IPS DF 4.7 (cell line): ENCODE data around the gene ATG14.
"Not testable (repeated sequence)": the region's sequence is repeated elsewhere in the genome, so short reads cannot be mapped to it uniquely, and the experiment has no call there.

Source experiments
- DNase-seq: peaks from one replicate; pipeline ENCODE4 v3.0.0-alpha.2; 2013; ENCODE audit warnings: low spot score; ENCODE audit errors: extremely low read depth

The ATG14 gene, protein sequence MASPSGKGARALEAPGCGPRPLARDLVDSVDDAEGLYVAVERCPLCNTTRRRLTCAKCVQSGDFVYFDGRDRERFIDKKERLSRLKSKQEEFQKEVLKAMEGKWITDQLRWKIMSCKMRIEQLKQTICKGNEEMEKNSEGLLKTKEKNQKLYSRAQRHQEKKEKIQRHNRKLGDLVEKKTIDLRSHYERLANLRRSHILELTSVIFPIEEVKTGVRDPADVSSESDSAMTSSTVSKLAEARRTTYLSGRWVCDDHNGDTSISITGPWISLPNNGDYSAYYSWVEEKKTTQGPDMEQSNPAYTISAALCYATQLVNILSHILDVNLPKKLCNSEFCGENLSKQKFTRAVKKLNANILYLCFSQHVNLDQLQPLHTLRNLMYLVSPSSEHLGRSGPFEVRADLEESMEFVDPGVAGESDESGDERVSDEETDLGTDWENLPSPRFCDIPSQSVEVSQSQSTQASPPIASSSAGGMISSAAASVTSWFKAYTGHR

DNA sequence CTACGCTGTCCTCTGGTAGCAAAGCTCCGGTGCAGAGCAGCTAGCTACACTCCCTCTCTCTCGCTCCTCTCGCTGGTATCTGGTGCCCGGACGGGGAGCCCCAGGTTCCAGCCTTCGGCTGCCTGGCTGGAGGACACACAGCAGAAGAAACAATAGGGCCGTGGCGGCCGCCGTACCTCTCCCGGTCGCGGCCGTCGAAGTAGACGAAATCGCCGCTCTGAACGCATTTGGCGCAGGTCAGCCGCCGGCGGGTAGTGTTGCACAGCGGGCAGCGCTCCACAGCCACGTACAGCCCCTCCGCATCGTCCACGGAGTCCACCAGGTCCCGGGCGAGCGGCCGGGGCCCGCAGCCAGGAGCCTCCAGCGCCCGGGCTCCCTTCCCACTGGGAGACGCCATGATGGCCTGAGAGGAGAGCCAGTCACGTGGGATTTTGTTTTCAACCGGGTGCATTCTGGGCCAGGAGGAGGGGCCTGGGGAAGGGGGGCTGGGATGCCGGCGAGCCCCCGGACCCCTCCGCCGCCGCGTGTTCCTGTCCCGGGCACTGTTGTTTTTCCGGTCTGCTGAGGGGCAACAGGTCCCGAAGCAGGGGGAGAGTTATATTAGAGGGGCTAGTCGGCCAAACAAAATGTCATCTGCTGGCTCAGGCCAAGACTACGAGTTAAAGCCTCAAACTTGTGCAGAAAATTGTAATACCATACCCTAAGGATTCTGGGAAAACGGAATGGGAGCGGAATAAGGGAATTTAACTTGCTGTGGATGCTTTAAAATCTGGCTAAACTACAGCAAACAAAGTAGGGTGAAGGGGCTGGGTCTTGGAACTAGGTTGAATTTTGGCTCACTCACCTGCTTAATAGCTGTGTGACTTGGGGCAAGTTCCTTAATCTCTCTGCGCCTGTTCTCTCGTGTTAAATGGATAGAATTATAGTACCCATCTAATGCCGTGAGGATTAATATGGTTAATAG lies at the start of gene ATG14:
Gene ATG14 (minus strand): TSS at position 405 of the 964 bp plus-strand sequence. CDS start 8 bp downstream, at position 397.
- DNase-seq: no peak

DNA sequence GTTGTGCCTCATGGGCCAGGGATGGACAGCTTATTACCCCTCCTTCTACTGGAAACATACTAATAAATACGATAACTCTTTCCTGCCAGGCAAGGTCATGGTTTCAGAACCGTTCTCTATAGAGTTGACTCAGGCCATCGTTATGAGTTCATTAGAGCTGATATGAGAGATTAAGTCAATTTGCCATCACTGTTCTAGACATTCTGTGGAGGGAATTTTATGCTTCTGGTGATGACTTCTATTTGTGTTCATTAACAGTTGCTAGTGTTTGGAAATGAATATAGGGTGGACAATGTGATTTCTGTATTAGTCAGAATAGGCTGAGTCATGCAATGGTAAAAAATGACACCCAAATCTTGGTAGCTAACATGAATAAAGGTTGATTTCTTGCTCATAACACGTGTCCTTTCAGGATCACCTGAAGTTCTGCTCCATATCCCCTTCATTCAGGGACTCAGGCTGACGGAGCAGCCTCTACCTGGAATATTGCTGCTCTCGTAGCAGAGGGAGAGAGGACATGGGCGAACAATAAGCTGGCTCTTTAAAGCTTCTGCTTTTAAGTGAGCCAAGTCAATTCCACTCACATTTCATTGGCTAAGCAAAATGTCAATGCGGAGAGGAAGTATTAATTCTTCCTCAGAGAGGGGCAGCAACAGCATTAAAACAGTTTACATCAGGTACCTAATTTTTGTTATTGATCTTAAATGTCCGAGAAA lies 47.3 kb upstream of the ATG14 start:
- no peak for DNase-seq

DNA sequence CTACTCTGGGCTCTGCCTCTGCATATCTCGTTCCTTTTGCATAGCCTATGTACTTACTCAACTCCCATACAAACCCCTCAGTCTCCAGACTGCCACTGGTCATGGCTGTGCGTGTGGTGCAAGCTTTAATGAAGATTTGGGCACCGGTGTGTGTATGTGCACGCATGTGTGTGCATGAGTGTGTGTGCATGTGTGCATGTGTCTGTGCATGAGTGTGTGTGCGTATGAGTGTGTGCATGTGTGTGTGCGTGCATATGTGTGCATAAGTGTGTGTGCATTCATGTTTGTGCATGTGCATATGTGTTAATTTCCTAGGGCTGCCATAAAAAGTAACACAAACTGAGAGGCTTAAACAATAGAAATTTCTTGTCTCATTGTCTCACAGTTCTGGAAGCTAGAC lies 45.9 kb upstream of the ATG14 start:
- DNase-seq: no peak

DNA sequence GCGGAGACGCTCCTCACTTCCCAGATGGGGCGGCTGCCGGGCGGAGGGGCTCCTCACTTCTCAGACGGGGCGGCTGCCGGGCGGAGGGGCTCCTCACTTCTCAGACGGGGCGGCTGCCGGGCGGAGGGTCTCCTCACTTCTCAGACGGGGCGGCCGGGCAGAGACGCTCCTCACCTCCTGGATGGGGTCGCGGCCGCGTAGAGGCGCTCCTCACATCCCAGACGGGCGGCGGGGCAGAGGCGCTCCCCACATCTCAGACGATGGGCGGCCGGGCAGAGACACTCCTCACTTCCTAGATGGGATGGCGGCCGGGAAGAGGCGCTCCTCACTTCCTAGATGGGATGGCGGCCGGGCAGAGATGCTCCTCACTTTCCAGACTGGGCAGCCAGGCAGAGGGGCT lies 44.8 kb upstream of the ATG14 start:
- DNase-seq: not testable (repeated sequence)

DNA sequence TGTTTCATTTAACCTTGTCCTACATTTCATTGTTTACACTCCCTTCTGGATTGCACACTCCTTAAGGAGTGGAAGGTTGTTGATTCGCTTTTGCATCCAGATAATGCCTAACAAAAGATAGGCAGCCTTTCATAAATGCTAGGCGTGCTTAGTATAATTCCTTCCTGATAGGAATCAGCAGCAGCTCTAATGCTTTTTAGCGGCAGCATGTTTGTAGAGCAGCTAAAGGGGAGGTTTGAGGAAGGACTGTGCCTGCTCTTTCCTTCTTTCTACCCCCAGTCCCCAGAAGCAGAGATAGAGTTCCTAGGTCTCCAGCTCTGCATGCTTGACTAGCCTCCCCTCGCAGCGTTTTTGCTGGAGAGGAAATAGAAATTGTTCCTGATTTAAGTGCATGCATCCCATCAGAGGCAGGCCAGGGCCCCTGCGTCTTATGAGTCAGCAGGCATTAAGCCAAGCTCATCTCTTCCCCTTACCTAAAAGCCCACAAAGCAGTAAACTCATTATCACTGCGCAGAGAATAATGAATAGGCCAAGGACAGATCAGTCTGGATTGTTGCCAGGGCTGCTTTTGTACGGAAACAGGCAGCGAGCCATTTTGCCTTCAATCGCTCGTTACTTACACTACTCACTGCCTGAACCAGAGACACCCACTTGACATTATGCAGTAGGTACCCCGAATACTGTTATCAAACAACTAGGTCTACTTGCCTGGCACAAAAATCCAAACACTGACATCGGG lies 42.8 kb upstream of the ATG14 start:
- no peak for DNase-seq

DNA sequence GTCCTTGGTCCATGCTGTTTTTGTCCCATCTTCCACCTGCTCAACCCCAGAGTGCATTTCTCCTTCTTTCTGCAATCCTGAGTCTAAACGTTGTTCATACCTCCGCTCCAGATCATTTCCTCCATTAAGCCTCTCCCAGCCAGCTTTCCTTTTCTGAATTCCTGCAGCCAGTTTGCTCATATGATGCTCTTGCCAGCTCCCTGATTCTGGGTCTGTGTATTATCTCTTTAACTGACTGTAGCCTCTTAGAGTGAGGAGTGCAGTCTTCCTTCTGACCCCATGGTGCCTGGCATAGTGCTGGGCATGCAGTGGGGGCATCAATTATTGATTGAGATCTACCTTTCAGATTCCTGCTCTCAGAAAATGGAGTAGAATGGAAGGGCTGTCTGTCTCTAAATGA lies 40.3 kb upstream of the ATG14 start:
- DNase-seq: no peak

DNA sequence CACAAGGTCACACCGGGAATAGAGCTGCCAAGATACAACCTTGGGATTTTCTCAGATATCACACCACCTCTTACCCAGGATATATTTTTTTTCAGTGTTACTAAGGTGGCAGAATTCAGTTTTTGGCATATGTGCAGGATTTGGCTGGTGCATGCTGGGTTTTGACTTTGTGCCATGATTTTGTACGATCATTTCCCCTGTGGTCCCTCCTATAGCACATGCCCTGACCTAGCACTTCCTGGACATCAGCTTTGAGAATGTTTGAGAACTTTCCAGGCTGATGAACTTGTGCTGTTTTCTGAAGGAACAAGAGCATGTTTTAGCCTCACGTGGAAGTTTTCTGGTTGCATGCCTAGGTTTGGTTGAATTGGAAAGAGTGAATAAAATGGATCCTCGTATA lies 39.8 kb upstream of the ATG14 start:
- no peak for DNase-seq

DNA sequence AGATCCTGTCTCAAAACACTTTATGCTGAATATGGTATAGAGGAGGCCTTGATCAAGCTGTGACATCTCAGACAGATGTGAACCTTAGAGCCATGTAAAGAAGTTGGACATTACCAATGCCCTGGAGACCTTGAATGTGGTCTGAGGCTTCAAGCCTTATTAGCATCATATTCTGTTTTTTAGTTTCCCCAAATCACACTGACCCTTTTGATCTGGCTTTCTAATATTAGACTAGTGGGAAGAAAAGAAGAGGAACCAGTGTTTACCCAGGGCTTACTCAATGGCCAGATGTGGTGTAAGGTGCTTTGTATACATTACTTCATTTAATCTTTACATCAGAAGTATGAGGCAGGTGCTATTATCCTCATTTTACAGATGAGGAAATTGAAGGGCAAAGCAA lies 39.4 kb upstream of the ATG14 start:
- DNase-seq: no peak

DNA sequence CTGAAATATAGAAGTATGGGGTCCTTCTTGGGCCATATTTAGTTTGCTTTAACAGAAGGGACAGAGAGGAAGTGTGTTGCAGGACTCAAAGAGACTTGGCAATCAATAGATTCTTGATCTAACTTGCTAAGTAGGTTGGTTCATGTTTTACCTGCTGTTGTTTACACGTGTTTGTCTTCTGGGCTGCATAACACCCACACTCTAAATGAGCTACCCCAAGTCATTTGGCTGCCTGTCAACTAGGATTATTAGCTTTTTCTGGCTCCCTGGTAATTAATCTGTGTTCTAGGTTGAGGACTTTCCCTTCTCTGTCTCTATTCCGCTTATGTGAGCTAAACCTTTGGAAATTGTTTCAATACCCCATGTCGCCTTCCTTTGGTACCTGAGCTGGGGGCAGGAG lies 38.9 kb upstream of the ATG14 start:
- no peak for DNase-seq

DNA sequence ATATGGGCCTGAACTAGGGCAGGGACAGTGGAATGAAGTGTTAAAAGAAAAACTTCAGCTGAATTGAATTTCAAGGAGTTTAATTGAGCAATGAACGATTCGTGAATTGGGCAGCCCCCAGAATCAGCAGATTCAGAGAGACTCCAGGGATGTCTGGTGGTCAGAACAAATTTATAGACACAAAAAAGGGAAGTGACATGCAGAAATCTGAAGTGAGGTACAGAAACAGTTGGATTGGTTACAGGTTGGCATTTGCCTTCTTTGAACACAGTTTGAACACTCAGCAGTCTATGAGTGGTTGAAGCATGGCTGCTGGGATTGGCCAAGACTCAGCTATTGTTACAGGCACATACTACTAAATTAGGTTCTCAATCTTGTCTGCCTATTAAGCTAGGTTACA lies 38.5 kb upstream of the ATG14 start:
- DNase-seq: no peak

DNA sequence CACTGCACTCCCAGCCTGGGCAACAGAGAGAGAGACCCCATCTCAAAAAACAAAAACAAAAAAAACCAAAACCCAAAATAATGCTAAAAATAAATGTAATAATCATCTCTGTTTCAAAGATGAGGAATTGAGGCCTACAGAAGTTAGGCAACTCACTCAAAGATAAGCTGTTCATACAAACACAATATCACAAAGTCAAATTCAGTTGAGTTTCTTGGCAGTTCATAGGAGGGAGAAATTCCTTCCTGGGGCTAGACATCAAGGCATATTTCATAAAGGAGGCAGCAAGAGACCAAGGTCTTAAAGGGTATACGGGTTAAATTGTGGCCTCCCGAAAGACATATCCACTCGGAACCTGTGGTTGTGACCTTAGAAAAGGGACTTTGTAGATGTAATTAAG lies 37.5 kb upstream of the ATG14 start:
- no peak for DNase-seq

DNA sequence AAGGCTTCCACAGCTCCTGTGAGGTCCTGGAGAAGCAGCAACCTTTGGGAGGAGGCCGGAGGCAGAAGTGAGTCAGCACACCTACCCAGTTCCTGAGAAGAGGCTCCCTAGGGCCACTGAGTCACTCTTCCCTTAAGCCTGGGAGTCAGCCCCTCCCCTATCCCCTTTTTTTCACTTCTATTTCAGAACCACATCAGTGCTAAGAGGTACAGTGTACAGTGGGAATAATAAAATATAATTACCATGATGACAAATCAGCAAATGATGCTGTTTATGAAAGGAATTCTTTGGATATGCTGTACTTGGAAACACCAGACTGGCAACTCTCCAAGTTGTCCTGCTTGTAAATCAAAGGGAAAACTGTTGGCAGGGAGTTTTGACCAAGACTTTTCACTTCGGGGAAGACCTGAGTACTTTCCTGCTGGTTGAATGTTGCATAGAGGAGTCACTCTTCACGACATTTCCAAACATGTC lies 36.5 kb upstream of the ATG14 start:
- no peak for DNase-seq

DNA sequence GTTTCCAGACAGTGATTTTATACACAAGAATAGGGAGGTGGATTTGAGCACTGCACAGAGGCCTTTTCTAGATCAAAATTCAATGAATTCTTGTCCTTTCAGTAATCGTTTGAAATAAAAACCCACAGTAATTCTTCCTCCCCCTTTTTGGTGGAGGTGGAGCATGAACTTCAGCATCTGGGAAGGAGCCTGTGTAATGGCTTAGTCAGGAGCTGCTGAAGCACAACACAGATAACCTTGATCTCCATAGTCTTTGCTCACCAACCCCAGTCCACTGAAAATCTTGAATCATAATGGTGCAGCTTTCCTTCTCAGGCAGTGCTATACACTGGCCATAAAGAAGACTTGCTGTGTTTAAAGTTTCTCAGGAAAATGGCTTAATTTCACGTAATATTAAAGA lies 35.2 kb upstream of the ATG14 start:
- DNase-seq: no peak

DNA sequence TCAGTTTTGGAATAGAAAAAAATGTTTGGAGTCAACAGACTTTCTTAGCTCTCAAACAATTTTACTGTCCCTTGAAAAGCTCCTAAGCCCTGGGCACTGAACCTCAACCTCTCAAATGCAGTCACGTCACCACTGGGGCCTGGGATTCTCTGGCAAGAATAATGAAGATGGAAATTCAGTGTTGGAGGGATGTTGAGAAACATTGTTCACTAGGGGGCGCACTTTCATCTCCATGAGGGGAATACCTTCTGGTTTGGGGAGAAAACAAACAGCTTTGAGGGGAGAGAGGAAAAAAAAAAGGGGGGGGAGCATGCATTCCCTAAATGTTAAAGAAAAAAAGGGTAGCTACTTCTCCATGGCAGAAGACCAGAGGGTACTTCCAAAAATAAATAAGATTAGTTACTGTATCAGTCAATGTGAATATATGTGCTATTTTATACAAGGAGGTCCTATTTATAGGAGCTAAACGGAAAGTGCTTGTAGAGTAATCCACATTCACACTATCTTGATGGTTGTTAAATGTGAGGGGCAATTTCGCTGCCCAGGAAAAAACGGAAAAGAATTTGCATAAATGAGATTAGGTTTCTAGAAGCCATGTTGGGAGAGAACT lies 34.6 kb upstream of the ATG14 start:
- DNase-seq: no peak

DNA sequence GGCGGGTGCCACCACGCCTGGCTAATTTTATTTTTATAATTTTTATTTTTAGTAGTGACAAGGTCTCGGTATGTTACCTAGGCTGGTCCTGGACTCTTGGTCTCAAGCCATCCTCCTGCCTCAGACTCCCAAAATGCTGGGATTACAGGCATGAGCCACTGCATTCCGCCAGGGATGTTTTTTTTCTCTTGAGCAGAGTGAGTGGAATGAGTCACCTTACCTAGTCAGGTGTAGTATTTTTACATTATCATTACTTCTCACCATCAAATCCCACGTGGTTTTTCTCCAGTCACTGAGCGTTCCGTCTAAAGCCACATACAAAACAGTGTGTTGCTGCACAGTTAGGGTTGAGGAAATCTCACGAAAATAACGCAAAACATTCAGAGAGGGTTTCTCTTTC lies 29.7 kb upstream of the ATG14 start:
- no peak for DNase-seq

DNA sequence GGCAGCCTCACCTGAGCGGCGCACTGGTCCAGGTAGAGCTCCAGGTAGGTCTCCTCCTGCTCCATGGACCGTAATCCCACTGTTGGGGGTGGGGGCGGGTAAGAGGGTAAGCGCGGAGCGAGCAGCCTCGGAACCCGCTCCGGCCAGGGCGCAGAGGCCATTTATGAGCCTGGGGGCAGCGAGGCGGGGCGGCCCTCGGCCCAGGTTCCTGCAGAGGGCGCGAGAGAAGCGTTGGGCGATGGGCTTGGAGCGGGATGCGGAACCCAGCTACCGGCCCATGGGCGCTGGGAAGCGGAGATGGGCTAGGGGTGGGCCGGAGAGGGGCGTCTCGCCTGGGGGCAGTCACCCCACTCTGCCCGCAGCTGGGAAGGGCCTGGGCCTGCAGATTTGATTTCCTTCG lies 28.8 kb upstream of the ATG14 start, which contains the start of gene TBPL2:
Gene TBPL2 (minus strand): TSS at position 232 of the 400 bp plus-strand sequence. CDS start 167 bp downstream, at position 65.
- no peak for DNase-seq

DNA sequence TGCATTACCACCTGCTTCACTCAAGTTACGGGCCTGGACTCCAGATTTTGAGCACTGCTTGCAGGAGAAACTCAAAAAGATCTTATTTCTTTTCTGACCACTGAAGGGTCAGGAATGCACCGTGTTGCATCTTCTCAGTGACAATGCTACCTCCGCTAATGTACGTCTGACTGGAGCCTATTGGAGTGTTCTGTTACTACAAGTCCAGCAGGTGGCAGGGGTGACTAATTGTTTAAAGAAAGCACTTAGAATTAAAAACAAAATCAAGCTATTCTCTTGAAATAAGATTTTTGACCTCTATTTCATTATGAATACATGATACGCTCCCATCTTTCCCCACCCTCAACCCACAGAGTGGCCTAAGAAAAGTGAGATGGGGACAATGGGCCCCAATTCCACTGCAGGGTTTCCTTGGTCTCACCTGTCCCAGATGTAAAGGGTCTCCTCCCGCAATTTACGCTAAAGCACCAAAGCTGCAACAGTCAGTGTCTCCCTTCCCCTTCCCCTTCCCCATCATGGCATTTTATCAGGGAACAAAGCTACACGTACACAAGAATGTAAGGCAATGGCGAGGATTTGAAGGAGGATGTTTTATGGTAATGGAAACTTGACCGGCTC lies 26.5 kb upstream of the ATG14 start:
- no peak for DNase-seq

DNA sequence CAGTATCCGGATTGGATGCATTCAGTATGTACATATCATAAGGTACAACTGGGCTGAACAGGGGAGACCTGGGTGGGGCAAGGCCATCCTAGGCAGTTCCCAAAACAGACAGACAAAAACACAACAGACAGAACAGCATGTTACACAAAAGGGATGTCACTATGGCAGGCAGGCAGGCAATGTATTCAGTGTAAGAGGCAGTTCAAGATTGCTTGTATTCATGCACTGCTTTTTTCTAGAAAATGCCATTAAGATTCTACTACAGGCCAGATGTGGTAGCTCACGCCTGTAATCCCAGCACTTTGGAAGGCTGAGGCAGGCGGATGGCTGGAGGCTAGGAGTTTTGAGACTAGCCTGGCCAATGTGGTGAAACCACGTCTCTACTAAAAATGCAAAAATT lies 25.3 kb upstream of the ATG14 start:
- DNase-seq: no peak

DNA sequence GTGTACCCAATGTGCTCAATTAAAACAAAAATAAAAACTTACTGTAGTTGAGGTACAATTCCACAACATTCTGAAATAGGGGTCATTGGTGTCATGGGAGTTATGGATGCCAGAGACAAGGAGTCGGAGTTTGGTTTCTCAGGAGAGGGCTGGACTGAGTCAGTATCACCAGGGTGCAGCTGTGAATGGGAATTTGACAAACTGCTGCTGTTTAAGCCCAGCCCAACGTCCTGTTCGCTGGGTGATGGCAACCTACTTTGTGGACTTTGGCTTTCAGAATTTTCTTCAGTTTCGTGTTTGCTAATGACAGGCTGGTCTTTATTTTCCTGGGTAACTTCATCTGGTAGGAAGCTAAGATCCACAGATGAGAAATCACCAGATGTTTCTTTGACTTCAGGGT lies 24.9 kb upstream of the ATG14 start:
- no peak for DNase-seq

DNA sequence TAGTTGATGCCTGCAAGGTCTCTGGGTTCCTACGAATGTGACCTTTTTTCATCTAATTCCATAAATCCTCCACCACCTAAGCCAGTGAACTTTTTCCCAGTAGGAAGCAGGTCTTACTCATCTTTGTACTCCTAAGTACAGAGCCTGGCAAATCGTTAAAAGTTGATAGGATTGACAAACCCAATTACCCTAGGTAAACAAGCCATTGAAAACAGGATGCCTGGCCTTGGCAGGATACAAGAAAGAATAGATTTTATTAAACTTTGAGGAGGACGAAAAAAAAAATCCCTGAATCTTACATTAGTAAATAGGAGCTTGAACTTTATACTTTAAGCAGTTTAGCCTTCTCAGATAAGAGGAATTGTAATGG lies 23.2 kb upstream of the ATG14 start:
- no peak for DNase-seq
